ENCODE results near the gene THSD7B. TPM values are rescaled to one million over a fixed set of nuclear protein-coding genes. Genes with fewer than 3 reads are reported as not detected.
"Not testable (repeated sequence)": the region's sequence is repeated elsewhere in the genome, so short reads cannot be mapped to it uniquely, and the experiment has no call there.

THSD7B gene
- total RNA-seq, 2 experiments from 2014 or later, result not detected

- no peaks in the 10 kb centered on the region for H3K27me3 Mint-ChIP-seq (ENCODE audit: low read depth)
- no peaks in the 10 kb centered on the region for H3K36me3 Mint-ChIP-seq (ENCODE audit: low read depth)
- H3K9me3 Mint-ChIP-seq, result peaks cover 3% of the 10 kb centered on the region
- CTCF ChIA-PET, result no interaction called here
- no peak overlapping the region for H3K27ac Mint-ChIP-seq
- intact Hi-C loops (cut with micrococcal nuclease), result no loop called here
- no peaks in the 10 kb centered on the region for H3K4me1 Mint-ChIP-seq (ENCODE audit: low read depth)
- DNase-seq, result no peak
- no peak overlapping the region for H3K4me3 Mint-ChIP-seq
These were observed 152.1 kb downstream of the THSD7B start for GRCh38 chr2:136917411-136917881.

- no peaks in the 10 kb centered on the region for H3K27me3 Mint-ChIP-seq (ENCODE audit: low read depth)
- intact Hi-C loops (cut with micrococcal nuclease), result no loop called here
- no peak for DNase-seq
- no peaks in the 10 kb centered on the region for H3K9me3 Mint-ChIP-seq
- no peak overlapping the region for H3K27ac Mint-ChIP-seq
- no peak overlapping the region for H3K4me3 Mint-ChIP-seq
- no peaks in the 10 kb centered on the region for H3K36me3 Mint-ChIP-seq (ENCODE audit: low read depth)
- H3K4me1 Mint-ChIP-seq (ENCODE audit: low read depth), result no peaks in the 10 kb centered on the region
- CTCF ChIA-PET, result no interaction called here
These were observed 154.3 kb downstream of the THSD7B start for GRCh38 chr2:136919682-136920081.

GRCh38 chr2:136920652-136921333, 155.4 kb downstream of the THSD7B start:
- DNase-seq, result no peak
- Mint-ChIP-seq H3K4me3 (no peak overlapping the region), H3K4me1 (ENCODE audit: low read depth) (no peaks in the 10 kb centered on the region), H3K27ac (no peak overlapping the region), H3K9me3 (no peaks in the 10 kb centered on the region), H3K27me3 (ENCODE audit: low read depth) (no peaks in the 10 kb centered on the region), H3K36me3 (ENCODE audit: low read depth) (no peaks in the 10 kb centered on the region)
- intact Hi-C loops (cut with micrococcal nuclease), result no loop called here
- CTCF ChIA-PET, result no interaction called here

GRCh38 chr2:136927156-136927555, 161.8 kb downstream of the THSD7B start:
- intact Hi-C loops (cut with micrococcal nuclease), result no loop called here
- no peaks in the 10 kb centered on the region for H3K9me3 Mint-ChIP-seq
- H3K27me3 Mint-ChIP-seq (ENCODE audit: low read depth), result peaks cover 7% of the 10 kb centered on the region
- H3K4me1 Mint-ChIP-seq (ENCODE audit: low read depth), result no peaks in the 10 kb centered on the region
- H3K27ac Mint-ChIP-seq, result no peak overlapping the region
- DNase-seq, result no peak
- no peaks in the 10 kb centered on the region for H3K36me3 Mint-ChIP-seq (ENCODE audit: low read depth)
- no peak overlapping the region for H3K4me3 Mint-ChIP-seq
- CTCF ChIA-PET, result no interaction called here

- DNase-seq, result no peak
- Mint-ChIP-seq H3K36me3 (ENCODE audit: low read depth) (no peaks in the 10 kb centered on the region), H3K27ac (no peak overlapping the region), H3K27me3 (ENCODE audit: low read depth) (peaks cover 7% of the 10 kb centered on the region), H3K4me1 (ENCODE audit: low read depth) (no peaks in the 10 kb centered on the region), H3K9me3 (no peaks in the 10 kb centered on the region), H3K4me3 (no peak overlapping the region)
- intact Hi-C loops (cut with micrococcal nuclease), result no loop called here
- CTCF ChIA-PET, result interaction anchor here (0.6 kb wide), 1 partner anchor 37 kb away, joined by 3 read pairs; no protein-coding TSS in a partner anchor
These were observed 164.2 kb downstream of the THSD7B start for GRCh38 chr2:136929531-136929930.

- Mint-ChIP-seq H3K9me3 (no peaks in the 10 kb centered on the region), H3K27ac (no peak overlapping the region), H3K4me3 (no peak overlapping the region), H3K36me3 (ENCODE audit: low read depth) (no peaks in the 10 kb centered on the region), H3K4me1 (ENCODE audit: low read depth) (no peaks in the 10 kb centered on the region), H3K27me3 (ENCODE audit: low read depth) (peaks cover 3% of the 10 kb centered on the region)
- no peak for DNase-seq
- intact Hi-C loops (cut with micrococcal nuclease), result loop anchor here (10.0 kb wide), 1 partner anchor 902 kb away; no protein-coding TSS in a partner anchor
- CTCF ChIA-PET, result interaction anchor here (1.7 kb wide), 1 partner anchor 906 kb away, joined by 4 read pairs; no protein-coding TSS in a partner anchor
These were observed 167.4 kb downstream of the THSD7B start for GRCh38 chr2:136932700-136933099.

- no peaks in the 10 kb centered on the region for H3K36me3 Mint-ChIP-seq (ENCODE audit: low read depth)
- no peak overlapping the region for H3K4me3 Mint-ChIP-seq
- H3K4me1 Mint-ChIP-seq (ENCODE audit: low read depth), result no peaks in the 10 kb centered on the region
- H3K27me3 Mint-ChIP-seq (ENCODE audit: low read depth), result peaks cover 2% of the 10 kb centered on the region
- no peak overlapping the region for H3K27ac Mint-ChIP-seq
- CTCF ChIA-PET, result no interaction called here
- no peaks in the 10 kb centered on the region for H3K9me3 Mint-ChIP-seq
- no peak for DNase-seq
- intact Hi-C loops (cut with micrococcal nuclease), result loop anchor here (10.0 kb wide), 1 partner anchor 900 kb away; no protein-coding TSS in a partner anchor
These were observed 169.8 kb downstream of the THSD7B start for GRCh38 chr2:136935119-136935518.

- Mint-ChIP-seq H3K4me1 (ENCODE audit: low read depth) (no peaks in the 10 kb centered on the region), H3K9me3 (peaks cover 1% of the 10 kb centered on the region), H3K36me3 (ENCODE audit: low read depth) (no peaks in the 10 kb centered on the region), H3K27ac (no peak overlapping the region), H3K27me3 (ENCODE audit: low read depth) (no peaks in the 10 kb centered on the region), H3K4me3 (no peak overlapping the region)
- CTCF ChIA-PET, result no interaction called here
- intact Hi-C loops (cut with micrococcal nuclease), result no loop called here
- DNase-seq, result no peak
These were observed 190.7 kb downstream of the THSD7B start for GRCh38 chr2:136956050-136956449.

- CTCF ChIA-PET, result no interaction called here
- intact Hi-C loops (cut with micrococcal nuclease), result no loop called here
These were observed 191.7 kb downstream of the THSD7B start for GRCh38 chr2:136957044-136957443.

GRCh38 chr2:136962105-136962725, 196.9 kb downstream of the THSD7B start:
- Mint-ChIP-seq H3K4me1 (ENCODE audit: low read depth) (no peaks in the 10 kb centered on the region), H3K27ac (no peak overlapping the region), H3K27me3 (ENCODE audit: low read depth) (no peaks in the 10 kb centered on the region), H3K36me3 (ENCODE audit: low read depth) (no peaks in the 10 kb centered on the region), H3K9me3 (no peaks in the 10 kb centered on the region), H3K4me3 (no peak overlapping the region)
- CTCF ChIA-PET, result interaction anchor here (1.3 kb wide), 1 partner anchor 539 kb away, joined by 3 read pairs; no protein-coding TSS in a partner anchor
- intact Hi-C loops (cut with micrococcal nuclease), result no loop called here
- DNase-seq, result no peak

More at GRCh38 chr2:136957044-136957443, 191.7 kb downstream of the THSD7B start:
- H3K27me3 Mint-ChIP-seq (ENCODE audit: low read depth), result no peaks in the 10 kb centered on the region
- no peak for DNase-seq
- H3K36me3 Mint-ChIP-seq (ENCODE audit: low read depth), result no peaks in the 10 kb centered on the region
- H3K27ac Mint-ChIP-seq, result no peak overlapping the region
- H3K4me1 Mint-ChIP-seq (ENCODE audit: low read depth), result no peaks in the 10 kb centered on the region
- H3K4me3 Mint-ChIP-seq, result no peak overlapping the region
- H3K9me3 Mint-ChIP-seq, result peaks cover 1% of the 10 kb centered on the region

- no peaks in the 10 kb centered on the region for H3K36me3 Mint-ChIP-seq (ENCODE audit: low read depth)
- intact Hi-C loops (cut with micrococcal nuclease), result no loop called here
- H3K4me1 Mint-ChIP-seq (ENCODE audit: low read depth), result no peaks in the 10 kb centered on the region
These were observed 201.1 kb downstream of the THSD7B start for GRCh38 chr2:136966485-136966884.

GRCh38 chr2:136980303-136980702, 215.0 kb downstream of the THSD7B start:
- H3K27ac Mint-ChIP-seq, result no peak overlapping the region
- CTCF ChIA-PET, result interaction anchor here (0.6 kb wide), 1 partner anchor 584 kb away, joined by 3 read pairs; no protein-coding TSS in a partner anchor
- no peaks in the 10 kb centered on the region for H3K4me1 Mint-ChIP-seq (ENCODE audit: low read depth)

More at GRCh38 chr2:136966485-136966884, 201.1 kb downstream of the THSD7B start:
- no peak for DNase-seq
- no peak overlapping the region for H3K27ac Mint-ChIP-seq
- H3K4me3 Mint-ChIP-seq, result no peak overlapping the region
- CTCF ChIA-PET, result no interaction called here
- H3K27me3 Mint-ChIP-seq (ENCODE audit: low read depth), result no peaks in the 10 kb centered on the region
- H3K9me3 Mint-ChIP-seq, result no peaks in the 10 kb centered on the region

GRCh38 chr2:136981689-136982088, 216.3 kb downstream of the THSD7B start:
- CTCF ChIA-PET; H3K9me3 Mint-ChIP-seq; H3K4me1 Mint-ChIP-seq (ENCODE audit: low read depth); intact Hi-C loops (cut with micrococcal nuclease); DNase-seq; H3K27ac Mint-ChIP-seq; H3K36me3 Mint-ChIP-seq (ENCODE audit: low read depth); H3K27me3 Mint-ChIP-seq (ENCODE audit: low read depth); H3K4me3 Mint-ChIP-seq: not testable (repeated sequence)

More at GRCh38 chr2:136980303-136980702, 215.0 kb downstream of the THSD7B start:
- Mint-ChIP-seq H3K27me3 (ENCODE audit: low read depth) (no peaks in the 10 kb centered on the region), H3K36me3 (ENCODE audit: low read depth) (no peaks in the 10 kb centered on the region), H3K4me3 (no peak overlapping the region), H3K9me3 (peaks cover 4% of the 10 kb centered on the region)
- DNase-seq, result no peak
- intact Hi-C loops (cut with micrococcal nuclease), result no loop called here

All from activated naive CD4-positive, alpha-beta T cell treated with anti-CD3 and anti-CD28 coated beads for 36 hours (primary cell).